Lower leg skin (tissue), 3 donors: ENCODE data around the gene ST7.

Source experiments
- CTCF ChIP-seq, 3 donors: fragments of 450-650 bp; IDR thresholded peaks; one replicate each; pipeline ENCODE4 v1.5.1; 2016; ENCODE audit warnings: antibody characterized with exemption in 3 of 3, mild to moderate bottlenecking in 3 of 3, moderate library complexity in 2 of 3
- POLR2A ChIP-seq, 2 donors: fragments of 450-650 bp; IDR thresholded peaks; one replicate each; pipeline ENCODE4 v1.6.1; 2016 to 2017; ENCODE audit warnings: antibody characterized with exemption in 2 of 2, mild to moderate bottlenecking in 1 of 2, moderate library complexity in 1 of 2

- TF ChIP-seq CTCF (IDR thresholded peaks at IDR 0.05) = no peak
- TF ChIP-seq POLR2A (IDR thresholded peaks at IDR 0.05) = no peak
Measured at GRCh38 chr7:117146059-117146458, 192.8 kb downstream of the ST7 start.
